H1 (cell line): ENCODE data around the gene PLEKHA5. TPM values are rescaled to one million over a fixed set of nuclear protein-coding genes. Genes with fewer than 3 reads are reported as not detected.
"Not testable (repeated sequence)": the region's sequence is repeated elsewhere in the genome, so short reads cannot be mapped to it uniquely, and the experiment has no call there.

Source experiments
- CTCF ChIA-PET: fragments of 300-600 bp; sonication (Branson Sonifier 250); formaldehyde crosslinking; loops from one replicate; lab custom pipeline; 2021; ENCODE audit not compliant: partially characterized antibody; lab: Charles Lee
- POLR2A ChIA-PET: fragments of 300-600 bp; sonication (Branson Sonifier 250); formaldehyde crosslinking; loops from one replicate; lab custom pipeline; 2021; ENCODE audit warnings: inconsistent platforms; ENCODE audit not compliant: partially characterized antibody; lab: Charles Lee
- DNase-seq, 2 experiments: peaks; one replicate each; pipeline versions ENCODE4 v3.0.0 to v3.0.0-alpha.2; 2010 to 2022; ENCODE audit warnings: low spot score in 2 of 2, low read depth in 1 of 2, mixed read lengths in 1 of 2
- FAIRE-seq: peaks from 2 replicates; lab custom pipeline; 2011; peaks lifted over from hg19 to GRCh38; lab: Jason Lieb, UNC
- H2AFZ ChIP-seq: 2 replicates; pipeline ENCODE4 v1.8.1; 2012; ENCODE audit warnings: low read length, inconsistent platforms
- H2AK5ac ChIP-seq: 2 replicates; pipeline ENCODE4 v1.6.1; 2013; ENCODE audit warnings: low read depth, low read length
- H2BK120ac ChIP-seq: replicated peaks from 2 replicates; pipeline ENCODE3; 2013; ENCODE audit warnings: low read depth, low read length, inconsistent platforms
- H2BK12ac ChIP-seq: 2 replicates; pipeline ENCODE4 v1.6.1; 2013; ENCODE audit warnings: low read depth, low read length
- H2BK15ac ChIP-seq: 2 replicates; pipeline ENCODE4 v1.6.1; 2013; ENCODE audit warnings: low read length
- H2BK20ac ChIP-seq: 2 replicates; pipeline ENCODE4 v1.6.1; 2013; ENCODE audit warnings: low read length
- H2BK5ac ChIP-seq: 2 replicates; pipeline ENCODE4 v1.6.1; 2013; ENCODE audit warnings: low read depth, low read length
- H3K14ac ChIP-seq: 2 replicates; pipeline ENCODE4 v1.6.1; 2013; ENCODE audit warnings: inconsistent platforms; ENCODE audit not compliant: insufficient read length
- H3K18ac ChIP-seq: 2 replicates; pipeline ENCODE4 v1.6.1; 2013; ENCODE audit warnings: low read length; ENCODE audit errors: extremely low read depth
- H3K23ac ChIP-seq: 2 replicates; pipeline ENCODE4 v1.6.1; 2013; ENCODE audit warnings: inconsistent platforms; ENCODE audit not compliant: insufficient read length
- H3K23me2 ChIP-seq: 2 replicates; pipeline ENCODE4 v1.6.1; 2013; ENCODE audit warnings: low read depth, low read length
- H3K27ac ChIP-seq: 2 replicates; pipeline ENCODE4 v1.6.1; 2011; ENCODE audit warnings: low read depth, low read length, inconsistent platforms
- H3K27me3 ChIP-seq, 4 experiments: replicated peaks in 1 of 4; 1 replicate in 1 of 4; 2 replicates in 3 of 4; pipeline versions ENCODE4 v1.6.1 to v1.8.1; 2011 to 2013; ENCODE audit warnings: low read length in 3 of 4, mild to moderate bottlenecking in 3 of 4, inconsistent platforms in 2 of 4, mixed read lengths in 2 of 4, moderate library complexity in 1 of 4; ENCODE audit not compliant: control insufficient read depth in 3 of 4, insufficient read depth in 3 of 4; ENCODE audit errors: extremely low read depth in 1 of 4
- H3K36me3 ChIP-seq, 4 experiments: 2 replicates each; pipeline versions ENCODE4 v1.6.1 to v1.8.1; 2011 to 2013; ENCODE audit warnings: mild to moderate bottlenecking in 4 of 4, low read length in 3 of 4, moderate library complexity in 2 of 4, control low read depth in 1 of 4, inconsistent platforms in 1 of 4; ENCODE audit not compliant: insufficient read depth in 4 of 4, control insufficient read depth in 2 of 4
- H3K4ac ChIP-seq: replicated peaks from 2 replicates; pipeline ENCODE3; 2013; ENCODE audit warnings: low read length, low read depth, mixed read lengths, inconsistent platforms; ENCODE audit not compliant: insufficient read length
- H3K4me1 ChIP-seq, 4 experiments: replicated peaks in 1 of 4; 1 replicate in 1 of 4; 2 replicates in 3 of 4; pipeline versions ENCODE4 v1.6.1 to v1.8.1; 2011 to 2013; ENCODE audit warnings: low read length in 3 of 4, inconsistent platforms in 2 of 4, mixed read lengths in 1 of 4; ENCODE audit not compliant: insufficient read depth in 4 of 4, control insufficient read depth in 3 of 4
- H3K4me2 ChIP-seq, 2 experiments: 2 replicates each; pipeline versions ENCODE4 v1.6.1 to v1.8.1; 2011 to 2013; ENCODE audit warnings: low read depth in 2 of 2, low read length in 2 of 2, control low read depth in 1 of 2, inconsistent platforms in 1 of 2, mild to moderate bottlenecking in 1 of 2; ENCODE audit not compliant: insufficient read depth in 1 of 2
- H3K4me3 ChIP-seq, 4 experiments: fragments of 200-600, 300-600 bp in 1 of 4; sonication (generic), shearing (Covaris generic), sonication (Bioruptor Twin) in 1 of 4; 2 replicates each; pipeline versions ENCODE4 v1.5.1 to v1.8.1; 2011 to 2016; ENCODE audit warnings: low read length in 4 of 4, low read depth in 3 of 4, control low read depth in 2 of 4, inconsistent platforms in 2 of 4, mild to moderate bottlenecking in 2 of 4, mixed read lengths in 1 of 4, moderate library complexity in 1 of 4; ENCODE audit not compliant: insufficient read depth in 2 of 4; ENCODE audit errors: extremely low read depth in 1 of 4
- H3K56ac ChIP-seq: replicated peaks from 2 replicates; pipeline ENCODE3; 2013; ENCODE audit warnings: low read depth, mild to moderate bottlenecking, mixed read lengths, low read length, inconsistent platforms; ENCODE audit not compliant: insufficient read length
- H3K79me1 ChIP-seq: 2 replicates; pipeline ENCODE4 v1.6.1; 2013; ENCODE audit warnings: low read depth, low read length, control low read depth
- H3K79me2 ChIP-seq, 2 experiments: 2 replicates each; pipeline versions ENCODE4 v1.6.1 to v1.8.1; 2012 to 2013; ENCODE audit warnings: low read length in 2 of 2, mild to moderate bottlenecking in 2 of 2, inconsistent platforms in 1 of 2; ENCODE audit not compliant: insufficient read depth in 2 of 2, control insufficient read depth in 1 of 2
- H3K9ac ChIP-seq, 4 experiments: replicated peaks in 1 of 4; 1 replicate in 1 of 4; 2 replicates in 3 of 4; pipeline versions ENCODE4 v1.6.1 to v1.8.1; 2011 to 2013; ENCODE audit warnings: low read depth in 3 of 4, low read length in 3 of 4, control low read depth in 2 of 4, mild to moderate bottlenecking in 2 of 4, moderate library complexity in 2 of 4, inconsistent platforms in 1 of 4; ENCODE audit errors: extremely low read depth in 1 of 4
- H3K9me3 ChIP-seq, 2 experiments: 2 replicates each; pipeline versions ENCODE4 v1.6.1 to v1.8.1; 2012 to 2013; ENCODE audit warnings: mild to moderate bottlenecking in 2 of 2, moderate library complexity in 2 of 2, control low read depth in 1 of 2, inconsistent platforms in 1 of 2, low read depth in 1 of 2, low read length in 1 of 2, mixed read lengths in 1 of 2; ENCODE audit not compliant: insufficient read depth in 2 of 2
- H4K20me1 ChIP-seq, 2 experiments: replicated peaks in 1 of 2; 2 replicates each; pipeline versions ENCODE3 to v1.8.1; 2011 to 2013; ENCODE audit warnings: inconsistent platforms in 2 of 2, low read length in 2 of 2, mild to moderate bottlenecking in 1 of 2; ENCODE audit not compliant: insufficient read depth in 2 of 2, control insufficient read depth in 1 of 2
- H4K5ac ChIP-seq: 2 replicates; pipeline ENCODE4 v1.6.1; 2013; ENCODE audit warnings: low read length, low read depth, mixed read lengths, inconsistent platforms; ENCODE audit not compliant: insufficient read length
- H4K8ac ChIP-seq: 2 replicates; pipeline ENCODE4 v1.8.0; 2013; ENCODE audit warnings: mild to moderate bottlenecking, moderate library complexity, low read length, inconsistent platforms; ENCODE audit not compliant: insufficient read depth; ENCODE audit errors: extremely low read depth
- H4K91ac ChIP-seq: replicated peaks from 2 replicates; pipeline ENCODE3; 2013; ENCODE audit warnings: low read length, mixed read lengths, inconsistent platforms; ENCODE audit not compliant: insufficient read length
- YY1 ChIP-seq: IDR thresholded peaks from 2 replicates; pipeline ENCODE4 v1.6.1; 2011; ENCODE audit warnings: low read depth, mild to moderate bottlenecking, low read length
- WGBS, 2 experiments: shearing (Covaris generic) in 1 of 2; methylation state at CpG; one replicate each; pipeline versions ENCODE4 v1.1.6 to v1.1.7; 2013 to 2015; ENCODE audit warnings: low lambda C conversion rate in 2 of 2, mixed read lengths in 2 of 2, inconsistent platforms in 1 of 2, low coverage in 1 of 2, missing lambda C conversion rate in 1 of 2; ENCODE audit not compliant: insufficient replicate concordance in 2 of 2, insufficient coverage in 1 of 2, insufficient read length in 1 of 2; ENCODE audit errors: extremely low coverage in 1 of 2, missing lambda C conversion rate in 1 of 2; 5-methylcytosine and 5-hydroxymethylcytosine counted together
- polyA plus RNA-seq, 7 experiments: library from polyadenylated mRNA; depleted of rRNA in 3 of 7; stranded (reverse) in 5 of 7; unstranded in 2 of 7; fragments of >200 nt in 5 of 7; fragments of 200-250 nt in 2 of 7; gene quantifications; 1 replicate in 5 of 7; 2 replicates in 1 of 7; 4 replicates in 1 of 7; pipeline versions ENCODE4 v1.2.1 to v1.2.3, GENCODE V29; 2011 to 2013; ENCODE audit warnings: missing spikeins in 2 of 7, mixed read lengths in 2 of 7
- total RNA-seq: library from RNA; stranded (reverse); fragmentation: NEBNext Ultra II Directional; extraction: Animal tissue kit (Norgen Biotek cat#: 25700); gene quantifications from 2 replicates; pipeline ENCODE4 v1.2.1, GENCODE V29; 2021

The PLEKHA5 gene
- total and polyA plus RNA-seq, 2 of the 8 experiments (the other 6 are each of a cell fraction or from before 2014, with no cell fraction given) = 17.2 to 66.1 TPM

DNA sequence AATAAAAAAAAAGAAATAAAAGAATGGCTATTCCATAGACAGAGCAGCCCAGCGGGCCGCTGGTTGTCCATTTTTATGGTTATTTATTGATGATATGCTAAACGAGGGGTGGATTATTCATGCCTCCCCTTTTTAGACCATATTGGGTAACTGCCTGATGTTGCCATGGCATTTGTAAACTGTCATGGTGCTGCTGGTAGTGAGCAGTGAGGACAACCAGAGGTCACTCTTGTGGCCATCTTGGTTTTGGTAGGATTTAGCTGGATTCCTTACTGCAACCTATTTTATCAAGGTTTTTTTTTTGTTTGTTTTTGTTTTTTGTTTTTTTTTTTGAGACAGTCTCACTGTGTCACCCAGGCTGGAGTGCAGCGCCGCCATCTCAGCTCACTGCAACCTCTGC, 284.0 kb downstream of the PLEKHA5 start:
- not testable (repeated sequence) for H3K56ac ChIP-seq, H2BK120ac ChIP-seq, H3K23me2 ChIP-seq, DNase-seq, H3K23ac ChIP-seq
- TF ChIP-seq YY1 = peak; percentile 73; the same call in 1 of the 2 replicates
- TF ChIP-seq, all 59 proteins: peak for 1; not testable (repeated sequence) for 58
- H2BK20ac ChIP-seq, H3K9me3 ChIP-seq, H3K18ac ChIP-seq, H4K5ac ChIP-seq, H3K79me1 ChIP-seq, H3K36me3 ChIP-seq, POLR2A ChIA-PET, H3K27me3 ChIP-seq, H3K9ac ChIP-seq, H4K91ac ChIP-seq, H3K4me2 ChIP-seq, H2BK12ac ChIP-seq, H3K4me3 ChIP-seq, H2AK5ac ChIP-seq, H4K8ac ChIP-seq, H2AFZ ChIP-seq, FAIRE-seq, H2BK5ac ChIP-seq, H3K27ac ChIP-seq, H2BK15ac ChIP-seq, H3K14ac ChIP-seq, H3K79me2 ChIP-seq, H4K20me1 ChIP-seq, H3K4ac ChIP-seq: not testable (repeated sequence)
- WGBS, 2 experiments = 91% methylated on average over 5 of the region's 5 CpGs; no CpG with 5 or more reads in 1 of the 2 experiments
- CTCF ChIA-PET = interaction anchor here (0.6 to 1.7 kb wide), 4 partner anchors 11 to 1055 kb away, joined by 3 to 4 read pairs (median 3); no protein-coding TSS in a partner anchor
- peaks cover 8 to 13% (median 9%) of the 10 kb centered on the region in 4 experiments; a peak in 5 of 7 replicates for H3K4me1 ChIP-seq
